NCI-H2107 treated with DMSO at 0.1 percent for 48 hours (cell line): ENCODE results near the gene AKAP13.
"Not testable (repeated sequence)": the region's sequence is repeated elsewhere in the genome, so short reads cannot be mapped to it uniquely, and the experiment has no call there.

Source experiments
- DNase-seq: peaks from one replicate; lab custom pipeline; 2025; ENCODE audit not compliant: unreplicated experiment; lab: John Stamatoyannopoulos, UW

Gene AKAP13

GRCh38 chr15:85534031-85534430 is 153.6 kb downstream of the AKAP13 start:
- no peak for DNase-seq

DNA sequence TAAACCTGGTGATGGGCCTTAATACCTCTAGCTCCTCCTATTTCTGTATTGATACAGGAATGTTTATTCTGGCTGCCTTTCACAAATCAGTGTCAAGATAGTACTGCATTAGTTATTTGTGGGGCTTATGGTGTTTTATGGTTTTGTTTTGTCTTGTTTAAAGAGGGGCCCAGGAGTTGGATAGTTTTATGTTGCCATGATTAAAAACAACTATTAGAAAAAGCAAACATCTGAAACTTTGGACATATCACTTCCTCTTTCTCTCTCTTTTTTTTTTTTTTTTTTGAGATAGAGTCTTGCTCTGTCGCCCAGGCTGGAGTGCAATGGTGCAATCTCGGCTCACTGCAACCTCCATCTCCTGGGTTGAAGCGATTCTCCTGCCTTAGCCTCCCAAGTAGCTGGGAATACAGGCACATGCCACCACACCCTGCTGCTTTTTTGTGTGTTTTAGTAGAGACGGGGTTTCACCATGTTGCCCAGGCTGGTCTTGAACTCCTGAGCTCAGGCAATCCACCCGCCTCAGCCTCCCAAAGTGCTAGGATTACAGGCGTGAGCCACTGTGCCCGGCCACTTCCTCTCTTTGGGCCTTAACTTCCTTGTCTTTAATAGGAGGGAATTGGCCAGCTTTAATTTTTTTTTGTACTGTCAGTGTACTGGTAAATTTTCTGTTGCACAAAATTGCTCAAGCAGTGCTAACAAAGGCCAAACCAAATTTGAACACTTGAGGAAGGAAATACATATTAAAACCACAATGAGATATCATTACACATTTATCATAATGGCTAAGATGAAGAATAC is 155.3 kb downstream of the AKAP13 start:
- DNase-seq, result not testable (repeated sequence)

GRCh38 chr15:85536341-85536740 is 155.9 kb downstream of the AKAP13 start:
- DNase-seq, result no peak

DNA sequence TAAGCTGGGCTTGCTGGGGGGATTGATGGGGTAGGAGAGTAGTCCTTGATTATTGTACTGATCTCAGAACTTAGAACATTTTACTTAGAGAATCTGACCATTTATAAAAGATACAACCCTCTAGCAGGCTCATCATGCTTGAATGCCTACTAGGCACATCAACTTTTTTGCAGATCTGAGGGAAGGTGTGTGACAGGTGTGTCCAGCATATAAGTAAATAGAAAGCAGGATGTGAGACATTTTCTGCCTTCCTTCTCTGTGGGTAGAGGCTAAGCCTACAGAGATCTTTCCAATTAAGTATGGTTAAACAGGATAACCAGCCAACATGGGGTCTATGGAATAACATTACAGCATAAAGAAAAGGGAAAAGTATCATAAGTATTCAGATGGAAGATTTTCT is 159.1 kb downstream of the AKAP13 start:
- DNase-seq, result no peak

DNA sequence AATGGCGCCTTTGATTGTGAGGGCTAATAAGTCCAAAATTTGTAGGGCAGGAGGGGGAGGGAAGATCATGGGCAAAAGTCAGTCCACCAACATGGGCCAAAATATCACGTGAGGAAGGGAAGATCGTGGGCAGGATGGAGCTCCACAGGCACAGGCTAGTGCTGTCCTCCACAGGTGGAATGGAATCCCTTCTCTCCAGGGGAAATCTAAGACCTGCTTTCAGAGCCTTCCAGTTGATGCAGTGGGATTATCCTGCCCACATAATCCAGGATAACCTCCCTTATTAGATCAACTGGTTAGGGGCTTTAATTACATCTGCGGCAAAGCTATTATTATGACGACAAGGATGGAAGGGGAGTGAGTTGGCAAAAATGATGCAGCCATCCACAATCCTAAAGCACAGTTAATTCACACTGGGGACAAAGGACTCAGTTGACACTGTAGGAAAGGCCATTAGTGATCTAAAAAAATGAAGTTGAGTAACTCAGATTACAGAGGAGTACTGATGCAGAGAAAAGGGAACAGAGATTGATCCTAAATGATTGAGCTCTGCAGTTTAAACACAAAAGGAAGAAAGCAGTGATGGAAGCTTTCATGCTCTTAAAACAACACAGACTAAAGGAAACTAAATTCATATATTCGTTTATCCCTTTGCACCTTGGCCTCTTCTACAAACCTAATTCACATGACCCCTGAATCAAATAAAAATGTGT is 159.8 kb downstream of the AKAP13 start:
- DNase-seq, result no peak

DNA sequence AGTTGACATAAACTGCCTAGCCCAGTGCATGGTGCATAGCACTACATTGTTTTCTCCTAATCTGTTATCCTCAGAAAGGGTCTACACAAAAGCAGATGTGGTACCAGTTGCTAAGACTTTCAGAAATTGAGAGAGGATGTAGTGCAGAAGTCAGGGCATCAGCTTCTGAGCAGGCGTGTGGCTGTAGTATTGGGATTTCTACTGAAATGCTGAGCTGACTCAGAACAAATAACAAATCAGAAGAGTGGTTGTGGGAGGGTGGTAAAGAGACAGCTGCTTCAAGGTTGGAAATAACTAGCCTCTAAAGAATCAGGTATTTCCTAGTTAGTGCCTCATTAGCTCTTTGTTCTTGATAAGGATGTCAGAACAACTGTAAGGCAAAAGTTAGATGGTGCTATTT is 161.3 kb downstream of the AKAP13 start:
- no peak for DNase-seq

DNA sequence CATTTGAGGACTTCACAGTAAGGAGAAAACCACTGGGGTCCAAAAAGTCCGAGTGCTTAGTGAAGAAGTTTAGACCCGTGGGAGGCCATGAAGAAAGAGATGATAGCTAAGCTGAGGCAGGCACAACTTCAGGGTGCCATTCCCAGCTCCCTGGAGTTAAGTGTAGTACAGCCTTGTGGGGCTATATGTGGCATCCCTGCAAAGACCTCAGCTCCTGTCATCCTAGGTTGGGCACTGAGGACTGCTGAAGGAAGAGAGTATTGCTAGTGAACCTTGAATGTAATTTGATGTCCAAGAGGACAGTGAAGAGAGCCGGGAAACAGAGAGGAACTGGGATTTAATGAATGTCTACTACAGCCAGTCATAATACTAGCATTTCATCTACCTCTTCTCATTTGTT is 162.1 kb downstream of the AKAP13 start:
- no peak for DNase-seq

DNA sequence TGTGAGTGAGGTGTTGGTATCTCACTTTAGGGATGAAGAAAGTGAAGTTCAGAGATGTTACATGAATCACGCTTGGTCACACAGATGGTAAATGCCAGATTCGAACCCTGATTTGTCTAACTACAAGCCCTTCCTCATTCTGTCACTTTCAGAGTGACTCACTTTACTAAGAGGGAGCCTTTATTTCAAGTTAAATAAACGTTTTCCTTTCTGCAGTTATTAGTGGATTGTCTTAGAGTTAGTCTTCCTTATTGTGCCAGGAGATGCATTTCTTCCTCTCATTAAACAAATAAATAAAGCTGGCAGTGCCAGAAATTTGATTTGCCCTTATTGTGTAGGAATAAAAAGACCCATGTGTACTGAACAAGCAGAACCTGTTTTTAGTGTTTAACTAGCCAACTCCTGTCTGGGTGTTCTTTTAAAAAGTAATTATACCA is 162.5 kb downstream of the AKAP13 start:
- no peak for DNase-seq

DNA sequence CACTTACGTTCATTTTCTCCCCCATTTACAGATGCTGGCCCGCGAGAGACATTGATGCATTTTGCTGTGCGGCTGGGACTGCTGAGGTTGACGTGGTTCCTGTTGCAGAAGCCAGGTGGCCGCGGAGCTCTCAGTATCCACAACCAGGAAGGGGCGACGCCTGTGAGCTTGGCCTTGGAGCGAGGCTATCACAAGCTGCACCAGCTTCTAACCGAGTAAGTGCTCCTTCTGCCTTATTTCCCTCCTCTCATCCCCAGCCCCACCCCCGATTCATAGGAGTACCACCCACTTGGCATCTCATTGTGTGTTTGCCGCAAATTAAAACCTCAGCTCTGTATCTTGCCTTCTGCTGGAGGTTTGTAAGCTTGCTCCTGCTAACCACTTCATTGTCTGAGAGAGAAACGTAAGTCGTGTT is 163.3 kb downstream of the AKAP13 start:
- peak; percentile 61 for DNase-seq

- DNase-seq, result no peak
These were observed 164.8 kb downstream of the AKAP13 start for GRCh38 chr15:85545185-85545584.

DNA sequence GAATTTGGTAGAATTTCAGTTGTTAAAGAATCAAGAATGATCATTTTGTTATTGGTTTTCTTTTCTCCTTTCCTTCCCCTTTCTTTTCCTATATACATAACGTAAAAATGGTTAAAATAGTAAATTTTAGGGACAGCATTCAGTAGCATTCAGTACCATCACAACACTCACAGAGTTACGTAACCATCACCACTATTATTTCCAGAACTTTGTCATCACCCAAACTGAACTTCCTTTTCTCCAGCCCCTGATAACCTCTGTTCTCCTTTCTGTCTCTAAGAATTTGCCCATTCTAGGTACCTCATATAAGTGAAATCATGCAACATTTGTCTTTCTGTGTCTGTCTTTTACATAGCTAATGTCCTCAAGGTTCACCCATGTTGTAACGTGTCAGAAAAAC is 165.3 kb downstream of the AKAP13 start:
- no peak for DNase-seq

DNA sequence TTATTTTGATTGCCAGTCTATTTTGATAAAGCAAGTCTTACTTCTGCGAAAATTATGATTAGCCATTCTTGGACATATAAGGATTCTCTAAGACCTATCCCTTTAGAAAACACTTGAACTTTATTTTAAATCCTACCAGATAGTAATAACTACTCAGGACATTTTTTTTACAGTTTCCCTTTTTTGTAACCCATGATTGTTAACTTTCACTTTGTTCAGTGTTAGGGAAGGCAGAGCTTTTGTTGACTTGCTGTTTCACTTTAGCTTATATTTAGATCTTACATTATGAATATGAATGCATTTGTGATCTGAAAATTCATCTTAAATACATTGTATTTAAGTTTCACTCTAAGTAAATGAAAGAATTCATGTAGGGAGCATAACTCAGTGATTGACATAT is 167.0 kb downstream of the AKAP13 start:
- DNase-seq, result no peak

GRCh38 chr15:85550283-85550682 is 169.9 kb downstream of the AKAP13 start:
- DNase-seq, result no peak

GRCh38 chr15:85551221-85551832 is 170.9 kb downstream of the AKAP13 start:
- no peak for DNase-seq

DNA sequence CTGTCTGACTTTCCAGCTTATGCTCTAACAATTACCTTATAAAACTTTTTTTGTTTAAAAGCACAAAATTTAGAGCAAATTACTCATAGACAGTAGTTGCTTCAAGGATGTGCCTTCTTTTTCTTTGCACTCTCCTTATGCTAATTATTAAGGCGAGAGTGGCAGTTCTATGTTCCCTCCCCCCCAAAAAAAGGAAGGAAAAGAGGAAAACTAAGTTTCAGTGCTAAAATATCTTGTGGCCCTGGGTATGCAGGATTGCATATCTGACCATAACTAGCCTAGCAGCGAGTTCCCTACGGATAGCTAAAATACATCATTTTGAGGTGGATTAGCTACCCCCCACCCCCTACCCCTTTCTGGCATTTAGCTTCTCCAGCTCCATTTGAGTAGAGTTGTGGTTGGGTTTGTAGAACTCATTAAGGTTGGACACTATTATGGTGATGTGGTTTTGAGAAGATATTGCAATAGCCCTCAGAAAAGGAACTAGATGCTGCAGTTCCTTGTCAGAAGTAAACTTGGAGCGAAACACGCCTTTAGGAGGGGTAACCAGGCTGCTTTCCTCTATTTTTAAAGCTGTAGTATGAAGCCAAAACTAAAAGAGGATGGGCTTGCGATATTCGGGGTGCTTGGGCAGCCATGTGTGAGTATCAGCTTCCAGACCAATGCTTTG is 174.6 kb downstream of the AKAP13 start:
- DNase-seq, result no peak

DNA sequence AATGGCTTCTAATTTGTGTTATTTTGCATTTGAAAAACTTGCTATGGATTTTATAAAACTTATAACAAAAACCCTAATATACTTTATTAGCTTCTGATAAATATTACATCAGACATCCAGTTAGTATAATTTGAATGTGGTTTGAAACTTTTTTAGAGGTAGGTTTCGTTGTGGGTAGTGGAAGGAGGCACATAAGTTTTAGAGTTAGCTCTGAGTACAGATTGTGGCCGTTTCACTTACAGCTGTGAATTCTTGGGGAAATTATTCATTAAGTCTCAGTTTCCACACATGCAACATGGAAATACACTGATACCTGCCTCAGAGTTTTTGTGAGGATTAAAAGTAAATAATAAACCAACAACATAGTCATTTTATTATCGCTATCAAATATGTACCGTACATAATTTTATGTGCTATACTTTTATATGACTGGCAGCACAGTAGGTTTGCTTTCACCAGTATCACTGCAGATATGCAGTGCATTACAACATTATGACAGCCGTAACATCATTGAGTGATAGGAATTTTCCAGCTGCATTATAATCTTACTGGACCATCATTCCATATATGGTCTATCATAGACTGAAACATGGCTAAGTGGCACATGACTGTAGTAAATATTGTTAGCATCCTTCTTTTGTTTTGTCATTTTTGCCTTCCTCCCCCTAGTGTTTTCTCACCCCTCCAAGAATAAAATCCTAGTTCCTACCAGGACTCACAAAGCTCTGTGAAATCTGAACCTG is 175.6 kb downstream of the AKAP13 start:
- no peak for DNase-seq

GRCh38 chr15:85556618-85556895 is 176.2 kb downstream of the AKAP13 start:
- no peak for DNase-seq

DNA sequence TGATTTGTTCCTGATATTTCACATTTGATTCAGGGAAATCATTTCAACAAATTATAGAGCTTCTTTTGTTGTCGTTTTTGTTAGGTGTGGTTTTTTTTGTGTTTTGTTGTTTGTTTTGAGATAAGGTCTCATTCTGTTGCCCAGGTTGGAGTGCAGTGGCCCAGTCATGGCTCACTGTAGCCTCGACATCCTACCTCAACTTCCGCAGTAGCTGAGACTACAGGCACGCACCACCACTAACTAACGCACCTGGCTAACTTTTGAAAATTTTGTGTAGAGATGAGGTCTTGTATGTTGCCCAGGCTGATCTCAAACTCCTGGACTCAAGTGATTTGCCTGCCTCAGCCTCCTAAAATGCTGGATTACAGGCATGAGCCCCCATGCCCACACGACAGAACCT is 177.0 kb downstream of the AKAP13 start:
- no peak for DNase-seq

DNA sequence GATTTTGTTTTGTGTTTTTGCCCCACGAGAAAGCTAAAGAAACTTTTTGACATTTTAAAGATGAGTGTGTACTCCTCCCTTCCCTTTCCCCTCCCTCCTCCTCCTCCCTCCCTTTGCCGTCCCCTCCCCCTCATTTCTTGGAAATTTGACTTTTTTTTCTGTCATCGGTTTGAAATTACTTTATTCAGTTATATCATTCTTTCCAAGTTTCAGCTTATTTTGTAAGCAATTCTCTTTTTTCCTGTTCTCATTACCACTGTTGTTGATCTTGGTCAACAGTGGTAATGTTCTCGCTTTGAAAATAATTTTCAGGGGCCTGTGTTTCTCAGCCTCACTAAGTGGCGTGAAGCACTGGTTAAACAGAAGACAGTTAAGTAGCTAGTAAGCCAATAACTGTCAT is 178.4 kb downstream of the AKAP13 start:
- no peak for DNase-seq

- DNase-seq, result no peak
These were observed 179.1 kb downstream of the AKAP13 start for GRCh38 chr15:85559530-85559929.

GRCh38 chr15:85562824-85563223 is 182.4 kb downstream of the AKAP13 start:
- no peak for DNase-seq
